GM12873 (cell line): ENCODE data around the gene COPS3.
A peak's percentile ranks its signal among the peaks of the same experiment; 100 is the strongest.

Experiments
- TF ChIP-seq, protein P1 (sequence below): IDR thresholded peaks from 2 replicates; pipeline ENCODE4 v1.5.1; 2012; ENCODE audit warnings: low read depth, mild to moderate bottlenecking, moderate library complexity, low read length, control low read depth; ENCODE audit not compliant: insufficient read depth; ENCODE audit errors: missing control alignments

COPS3 gene

DNA sequence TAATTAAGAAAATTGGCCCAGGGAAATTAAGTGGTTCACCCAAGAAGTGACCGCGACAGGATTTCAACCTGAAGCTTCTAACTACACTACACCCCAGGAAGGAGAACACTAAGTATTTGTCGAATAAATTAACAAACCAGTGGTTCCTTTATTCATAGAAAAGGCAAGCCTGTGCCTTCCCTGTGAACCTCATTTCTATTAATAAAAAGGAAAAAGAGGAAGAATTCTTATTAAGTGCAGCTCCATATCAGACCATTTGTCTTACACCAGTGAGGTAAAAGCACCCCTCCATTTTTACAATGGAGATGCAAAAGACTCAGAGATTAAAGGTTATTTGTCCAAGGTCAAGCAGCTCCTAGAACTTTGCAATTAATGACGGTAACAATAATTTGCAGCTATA is 1.7 kb downstream of the COPS3 start:
- TF ChIP-seq, protein P1, sequence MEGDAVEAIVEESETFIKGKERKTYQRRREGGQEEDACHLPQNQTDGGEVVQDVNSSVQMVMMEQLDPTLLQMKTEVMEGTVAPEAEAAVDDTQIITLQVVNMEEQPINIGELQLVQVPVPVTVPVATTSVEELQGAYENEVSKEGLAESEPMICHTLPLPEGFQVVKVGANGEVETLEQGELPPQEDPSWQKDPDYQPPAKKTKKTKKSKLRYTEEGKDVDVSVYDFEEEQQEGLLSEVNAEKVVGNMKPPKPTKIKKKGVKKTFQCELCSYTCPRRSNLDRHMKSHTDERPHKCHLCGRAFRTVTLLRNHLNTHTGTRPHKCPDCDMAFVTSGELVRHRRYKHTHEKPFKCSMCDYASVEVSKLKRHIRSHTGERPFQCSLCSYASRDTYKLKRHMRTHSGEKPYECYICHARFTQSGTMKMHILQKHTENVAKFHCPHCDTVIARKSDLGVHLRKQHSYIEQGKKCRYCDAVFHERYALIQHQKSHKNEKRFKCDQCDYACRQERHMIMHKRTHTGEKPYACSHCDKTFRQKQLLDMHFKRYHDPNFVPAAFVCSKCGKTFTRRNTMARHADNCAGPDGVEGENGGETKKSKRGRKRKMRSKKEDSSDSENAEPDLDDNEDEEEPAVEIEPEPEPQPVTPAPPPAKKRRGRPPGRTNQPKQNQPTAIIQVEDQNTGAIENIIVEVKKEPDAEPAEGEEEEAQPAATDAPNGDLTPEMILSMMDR = no peak

DNA sequence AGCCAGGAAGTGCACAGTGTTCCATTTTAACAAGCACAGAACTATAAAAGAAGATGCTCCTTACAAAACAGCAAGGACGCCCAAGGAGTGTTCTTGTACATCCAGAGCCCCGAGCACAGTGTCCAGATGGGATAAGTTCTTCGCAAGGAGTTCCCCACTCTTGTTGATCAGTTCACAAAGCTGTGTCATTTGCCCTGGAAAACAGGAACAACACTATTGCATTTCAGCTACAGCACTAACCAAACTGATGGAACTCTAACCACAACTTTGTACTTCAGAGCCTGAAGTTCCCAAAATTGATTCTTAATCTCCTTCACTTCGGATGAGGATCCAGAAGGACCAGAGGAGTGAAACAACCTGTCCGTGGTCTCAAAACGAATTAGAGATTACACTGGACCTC is 5.1 kb downstream of the COPS3 start:
- TF ChIP-seq, protein P1 = no peak

DNA sequence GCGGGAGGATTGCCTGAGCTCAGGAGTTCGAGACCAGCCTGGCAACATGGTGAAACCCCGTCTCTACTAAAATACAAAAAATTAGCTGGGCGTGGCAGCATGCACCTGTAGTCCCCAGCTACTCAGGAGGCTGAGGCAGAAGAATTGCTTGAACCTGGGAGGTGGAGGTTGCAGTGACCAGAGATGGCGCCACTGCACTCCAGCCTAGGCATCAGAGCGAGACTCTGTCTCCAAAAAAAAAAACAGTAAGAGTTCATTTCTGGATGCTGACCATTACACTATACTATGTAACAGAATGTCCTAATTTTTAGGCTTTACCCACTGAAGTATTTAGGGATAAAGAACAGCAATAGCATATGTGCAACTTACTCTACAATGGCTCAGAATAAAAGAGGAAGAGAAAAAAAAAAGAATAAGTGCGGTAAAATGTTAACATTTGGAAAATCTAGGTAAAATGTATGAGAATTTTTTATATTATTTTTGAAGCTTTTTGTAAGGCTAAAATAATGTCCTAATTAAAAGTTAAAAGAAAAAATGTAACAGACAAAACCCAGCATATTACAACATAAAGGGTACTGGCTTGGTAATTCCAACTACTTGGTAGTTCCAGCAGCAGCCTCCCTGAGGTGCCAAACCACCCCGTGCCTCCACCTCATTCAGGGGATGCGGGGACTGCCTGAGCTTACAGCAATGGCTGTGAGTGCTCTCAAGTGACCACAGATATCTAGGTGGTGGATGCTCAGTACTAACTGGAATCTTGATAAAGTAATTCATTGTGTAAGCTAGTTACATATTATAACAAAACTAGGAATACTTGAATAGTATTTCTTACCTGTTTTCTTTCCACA is 10.9 kb downstream of the COPS3 start:
- TF ChIP-seq, protein P1 = peak; percentile 49

DNA sequence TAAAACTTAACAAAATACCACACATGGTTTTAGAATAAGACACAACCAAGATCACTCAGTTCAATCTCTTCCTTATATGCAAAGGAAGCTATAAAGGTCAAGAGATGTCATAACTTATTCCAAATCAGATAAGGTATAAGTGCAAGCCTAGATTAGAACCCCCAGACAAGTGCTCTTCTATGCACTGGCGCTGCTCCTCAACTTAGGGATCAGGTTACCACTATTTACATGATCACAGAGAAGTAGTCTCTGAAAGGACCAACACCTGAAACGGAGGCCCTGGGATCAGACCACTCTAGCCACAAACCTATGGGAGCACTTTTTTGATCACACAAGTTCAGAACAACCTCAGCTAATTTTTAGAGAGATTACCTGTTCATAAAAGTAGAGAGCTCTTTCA is 16.6 kb downstream of the COPS3 start:
- TF ChIP-seq, protein P1 = no peak

DNA sequence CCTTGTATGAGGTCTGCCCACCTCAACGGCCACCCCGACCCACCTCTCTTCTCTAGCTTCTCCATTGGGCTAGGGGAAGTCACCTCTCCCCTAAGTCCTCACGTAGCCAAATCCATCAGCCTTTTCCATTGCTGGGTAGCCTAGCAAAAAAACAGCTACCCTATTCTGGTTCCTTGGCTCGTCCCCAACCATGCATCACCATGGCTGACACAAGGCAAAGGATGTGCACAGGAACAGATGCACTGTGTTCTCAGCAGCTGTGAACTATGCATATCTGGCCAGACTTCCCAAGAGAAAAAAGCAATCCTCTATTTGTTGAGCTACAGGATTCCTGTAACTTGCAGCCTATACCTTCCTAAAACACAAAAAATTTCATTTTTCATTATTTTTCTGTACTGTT is 22.0 kb downstream of the COPS3 start:
- TF ChIP-seq, protein P1 = no peak

DNA sequence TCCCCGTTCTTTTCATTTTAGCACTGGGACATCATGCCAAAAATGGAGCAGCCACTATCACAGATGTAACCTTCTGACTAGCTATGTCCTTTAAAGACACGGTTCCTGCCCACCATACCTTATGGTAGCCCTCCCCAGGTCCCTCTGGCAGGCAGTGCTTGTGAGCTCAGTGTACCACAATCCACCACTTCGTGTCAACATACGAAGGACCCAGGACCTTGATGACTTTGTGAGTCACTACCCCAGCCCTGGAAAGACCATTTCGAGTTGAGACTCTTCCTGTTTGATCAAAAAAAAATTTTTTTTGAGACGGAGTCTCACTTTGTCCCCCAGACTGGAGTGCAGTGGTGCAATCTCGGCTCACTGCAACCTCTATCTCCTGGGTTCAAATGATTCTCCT is 23.0 kb downstream of the COPS3 start:
- TF ChIP-seq, protein P1 = no peak

DNA sequence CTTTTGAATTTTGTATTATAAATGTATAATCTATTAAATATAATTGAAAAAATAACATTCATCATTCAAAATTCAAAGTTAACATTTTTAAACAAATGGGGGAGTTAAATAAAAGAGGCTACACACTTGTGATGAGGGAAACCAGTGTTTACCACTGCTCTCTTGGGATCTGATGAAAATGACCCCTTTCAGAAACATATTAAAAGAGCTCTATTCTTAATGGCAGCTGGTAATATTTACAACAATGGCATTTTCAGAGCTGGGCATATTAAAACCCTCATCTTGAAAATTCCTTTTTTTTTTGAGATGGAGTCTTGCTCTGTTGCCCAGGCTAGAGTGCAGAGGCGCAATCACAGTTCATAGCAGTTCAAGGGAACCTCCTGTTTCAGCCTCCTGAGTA is 24.7 kb downstream of the COPS3 start:
- TF ChIP-seq, protein P1 = no peak
